Smooth muscle cell (in vitro differentiated cells): ENCODE measurements around the gene PLCB4. TPM values are rescaled to one million over a fixed set of nuclear protein-coding genes. Genes with fewer than 3 reads are reported as not detected.

Experiments
- DNase-seq: peaks from one replicate; lab custom pipeline; 2025; ENCODE audit not compliant: unreplicated experiment; lab: John Stamatoyannopoulos, UW
- H2AFZ ChIP-seq: fragments of 200-600 bp; sonication (generic); 2 replicates; pipeline ENCODE4 v1.6.0; 2016; ENCODE audit warnings: antibody characterized with exemption, low read depth, mild to moderate bottlenecking
- H3F3A ChIP-seq: fragments of 200-600 bp; sonication (generic); 2 replicates; pipeline ENCODE4 v1.6.0; 2017; ENCODE audit warnings: antibody characterized with exemption, low read depth
- H3K27ac ChIP-seq: fragments of 200-600 bp; sonication (generic); 2 replicates; pipeline ENCODE4 v1.5.1; 2016; ENCODE audit warnings: low read depth, mild to moderate bottlenecking
- H3K27me3 ChIP-seq: fragments of 200-600 bp; sonication (generic); 2 replicates; pipeline ENCODE4 v1.6.1; 2016; ENCODE audit warnings: low read depth, mild to moderate bottlenecking
- H3K36me3 ChIP-seq: fragments of 200-600 bp; sonication (generic); 2 replicates; pipeline ENCODE4 v1.5.1; 2016; ENCODE audit warnings: low read depth
- H3K4me1 ChIP-seq: fragments of 200-600 bp; sonication (generic); 2 replicates; pipeline ENCODE4 v1.5.1; 2016; ENCODE audit warnings: low read depth
- H3K4me2 ChIP-seq: fragments of 200-600 bp; sonication (generic); 2 replicates; pipeline ENCODE4 v1.6.0; 2016; ENCODE audit warnings: mild to moderate bottlenecking
- H3K4me3 ChIP-seq: fragments of 200-600 bp; sonication (generic); 2 replicates; pipeline ENCODE4 v1.5.1; 2016; ENCODE audit warnings: mild to moderate bottlenecking
- H3K79me2 ChIP-seq: fragments of 200-600 bp; sonication (generic); 2 replicates; pipeline ENCODE4 v1.6.0; 2016; ENCODE audit warnings: low read depth, mild to moderate bottlenecking
- H3K9ac ChIP-seq: fragments of 200-600 bp; sonication (generic); 2 replicates; pipeline ENCODE4 v1.6.0; 2016; ENCODE audit warnings: low read depth
- H3K9me3 ChIP-seq: fragments of 200-600 bp; sonication (generic); replicated peaks from 2 replicates; pipeline ENCODE4 v1.5.1; 2016; ENCODE audit warnings: low read depth
- H4K20me1 ChIP-seq: fragments of 200-600 bp; sonication (generic); 2 replicates; pipeline ENCODE4 v1.6.0; 2016; ENCODE audit warnings: low read depth
- CTCF ChIP-seq: fragments of 200-600 bp; sonication (generic); IDR thresholded peaks from 2 replicates; pipeline ENCODE4 v1.5.1; 2017; ENCODE audit warnings: borderline replicate concordance, mild to moderate bottlenecking, antibody characterized with exemption; ENCODE audit not compliant: insufficient read depth, poor library complexity, severe bottlenecking
- WGBS: methylation state at CpG from one replicate; pipeline ENCODE4 v1.1.7; 2016; ENCODE audit warnings: low lambda C conversion rate; 5-methylcytosine and 5-hydroxymethylcytosine counted together
- polyA plus RNA-seq: library from polyadenylated mRNA; unstranded; fragments of >200 nt; fragmentation: Nextera tagmentation; extraction: Ambion mirVana; gene quantifications from 2 replicates; pipeline ENCODE4 v1.2.1, GENCODE V29; 2016
- total RNA-seq: library from RNA; depleted of rRNA; stranded (reverse); fragments of >200 nt; gene quantifications from 2 replicates; pipeline ENCODE4 v1.2.3, GENCODE V29; 2014

PLCB4 gene
- total and polyA plus RNA-seq, 2 experiments from 2014 or later, result 3.0 to 5.3 TPM

DNA sequence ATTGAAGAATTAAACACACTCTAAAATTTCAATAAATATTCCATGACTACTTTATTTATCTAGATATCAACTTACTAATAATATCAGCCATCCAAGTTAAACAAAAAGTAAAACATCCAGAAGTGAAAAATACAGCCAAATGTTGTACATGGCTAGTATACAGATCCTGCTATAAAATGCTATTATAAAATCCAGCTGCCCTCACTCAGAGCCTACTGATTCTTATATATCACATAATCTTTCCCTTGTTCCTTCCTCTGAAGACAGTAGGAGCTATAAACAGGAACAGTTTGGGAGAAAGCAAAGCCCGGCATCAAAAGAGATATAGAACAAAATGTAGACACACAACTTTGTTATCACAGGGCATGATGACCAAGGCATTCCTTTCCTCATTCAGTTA lies 212.9 kb downstream of the PLCB4 start:
- Histone ChIP-seq H3F3A (no peaks in the 10 kb centered on the region), H3K79me2 (no peaks in the 10 kb centered on the region), H3K27ac (no peak overlapping the region), H3K9ac (no peak overlapping the region), H2AFZ (no peak overlapping the region), H3K4me3 (no peak overlapping the region), H4K20me1 (no peaks in the 10 kb centered on the region), H3K9me3 (no peaks in the 10 kb centered on the region), H3K4me2 (no peak overlapping the region), H3K4me1 (peaks cover 7% of the 10 kb centered on the region), H3K27me3 (no peaks in the 10 kb centered on the region), H3K36me3 (no peaks in the 10 kb centered on the region)
- 83% methylated on average over 1 of the region's 1 CpG for WGBS
- DNase-seq, result no peak
- no peak for TF ChIP-seq CTCF

GRCh38 chr20:9285617-9286016 lies 216.7 kb downstream of the PLCB4 start:
- Histone ChIP-seq H3K4me1 (peaks cover under 1% of the 10 kb centered on the region), H4K20me1 (no peaks in the 10 kb centered on the region), H3K27me3 (no peaks in the 10 kb centered on the region), H3K4me3 (no peak overlapping the region), H3K79me2 (no peaks in the 10 kb centered on the region), H3K36me3 (no peaks in the 10 kb centered on the region), H3F3A (no peaks in the 10 kb centered on the region), H2AFZ (no peak overlapping the region), H3K9ac (no peak overlapping the region), H3K27ac (no peak overlapping the region), H3K9me3 (no peaks in the 10 kb centered on the region), H3K4me2 (no peak overlapping the region)
- TF ChIP-seq CTCF, result no peak
- 90% methylated on average over 2 of the region's 2 CpGs for WGBS
- DNase-seq, result no peak

GRCh38 chr20:9286501-9287461 lies 217.9 kb downstream of the PLCB4 start:
- no peaks in the 10 kb centered on the region for H3K9me3 ChIP-seq
- H3K4me3 ChIP-seq, result no peak overlapping the region
- H3K4me1 ChIP-seq, result no peaks in the 10 kb centered on the region
- no peak overlapping the region for H3K4me2 ChIP-seq
- H3K27me3 ChIP-seq, result no peaks in the 10 kb centered on the region
- no peaks in the 10 kb centered on the region for H4K20me1 ChIP-seq
- no peaks in the 10 kb centered on the region for H3K79me2 ChIP-seq
- 85% methylated on average over 3 of the region's 3 CpGs for WGBS
- no peak for DNase-seq
- H3K27ac ChIP-seq, result no peak overlapping the region
- no peaks in the 10 kb centered on the region for H3F3A ChIP-seq
- no peaks in the 10 kb centered on the region for H3K36me3 ChIP-seq
- no peak for TF ChIP-seq CTCF
- H3K9ac ChIP-seq, result no peak overlapping the region
- no peak overlapping the region for H2AFZ ChIP-seq

- Histone ChIP-seq H4K20me1 (no peaks in the 10 kb centered on the region), H3K9me3 (no peaks in the 10 kb centered on the region), H3F3A (no peaks in the 10 kb centered on the region), H3K36me3 (no peaks in the 10 kb centered on the region), H3K79me2 (no peaks in the 10 kb centered on the region), H2AFZ (no peak overlapping the region), H3K4me2 (no peak overlapping the region), H3K4me1 (no peaks in the 10 kb centered on the region), H3K4me3 (no peak overlapping the region), H3K27ac (no peak overlapping the region), H3K9ac (no peak overlapping the region), H3K27me3 (no peaks in the 10 kb centered on the region)
- TF ChIP-seq CTCF, result no peak
- no peak for DNase-seq
- 87% methylated on average over 1 of the region's 1 CpG for WGBS
Measured at GRCh38 chr20:9287826-9288225, 218.9 kb downstream of the PLCB4 start.
